GM12865 (cell line): ENCODE results near the gene RASD2.

Experiments used
- DNase-seq: peaks from one replicate; pipeline ENCODE4 v3.0.0; 2010; ENCODE audit warnings: low read depth
- H3K4me3 ChIP-seq: 2 replicates; pipeline ENCODE4 v1.5.1; 2011; ENCODE audit warnings: mild to moderate bottlenecking, low read depth, low read length, control low read depth
- CTCF ChIP-seq: IDR thresholded peaks from 2 replicates; pipeline ENCODE4 v1.5.1; 2011; ENCODE audit warnings: low read length, control low read depth, low read depth, inconsistent platforms; ENCODE audit not compliant: insufficient read depth; ENCODE audit errors: missing control alignments

Gene RASD2

GRCh38 chr22:35576671-35577070 is 36.0 kb downstream of the RASD2 start:
- H3K4me3 ChIP-seq = no peak overlapping the region
- no peak for DNase-seq
- TF ChIP-seq CTCF = no peak

- no peak for DNase-seq
- no peak for TF ChIP-seq CTCF
- H3K4me3 ChIP-seq = no peak overlapping the region
Observed at GRCh38 chr22:35577799-35578659, 37.4 kb downstream of the RASD2 start.

GRCh38 chr22:35578836-35579575 is 38.4 kb downstream of the RASD2 start:
- no peak for TF ChIP-seq CTCF
- no peak overlapping the region for H3K4me3 ChIP-seq
- no peak for DNase-seq

- no peak for DNase-seq
- H3K4me3 ChIP-seq = no peak overlapping the region
- no peak for TF ChIP-seq CTCF
Observed at GRCh38 chr22:35580351-35581022, 39.9 kb downstream of the RASD2 start.

GRCh38 chr22:35581023-35581413 is 40.4 kb downstream of the RASD2 start:
- no peak overlapping the region for H3K4me3 ChIP-seq
- no peak for TF ChIP-seq CTCF
- no peak for DNase-seq

GRCh38 chr22:35582218-35582860 is 41.7 kb downstream of the RASD2 start:
- TF ChIP-seq CTCF = no peak
- H3K4me3 ChIP-seq = no peak overlapping the region
- DNase-seq = no peak
